Loucy (cell line): ENCODE results near the gene NHLH1.

Experiments used
- EZH2phosphoT487 ChIP-seq: fragments of 200-600 bp; IDR thresholded peaks from 2 replicates; pipeline ENCODE4 v1.6.1; 2018; ENCODE audit warnings: antibody characterized with exemption, mild to moderate bottlenecking, moderate library complexity, borderline replicate concordance
- TF ChIP-seq, protein P1 (sequence below): fragments of 200-600 bp; sonication (generic); conservative IDR thresholded peaks from 2 replicates; pipeline ENCODE4 v1.5.1; 2014; ENCODE audit warnings: mild to moderate bottlenecking, antibody characterized with exemption, low read length

DNA sequence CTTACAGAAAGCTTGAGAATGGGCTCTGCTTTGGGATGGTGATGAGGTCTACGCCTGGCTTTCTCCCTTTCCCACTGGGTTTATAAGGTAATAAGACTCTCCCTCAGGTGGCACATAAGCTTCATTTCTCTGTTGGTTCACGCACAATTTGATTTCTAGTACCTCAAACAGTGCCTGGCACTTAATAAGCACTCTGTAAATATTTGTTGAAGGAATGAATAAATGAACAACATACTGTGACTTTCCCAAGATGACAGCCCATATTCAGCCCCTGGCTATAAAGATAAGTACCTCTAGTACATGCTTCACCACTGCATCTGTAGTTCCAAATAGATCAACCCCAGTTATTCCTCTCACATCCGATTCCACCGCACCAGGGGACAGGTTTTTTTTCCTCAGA lies 41.6 kb upstream of the NHLH1 start:
- TF ChIP-seq, protein P1, sequence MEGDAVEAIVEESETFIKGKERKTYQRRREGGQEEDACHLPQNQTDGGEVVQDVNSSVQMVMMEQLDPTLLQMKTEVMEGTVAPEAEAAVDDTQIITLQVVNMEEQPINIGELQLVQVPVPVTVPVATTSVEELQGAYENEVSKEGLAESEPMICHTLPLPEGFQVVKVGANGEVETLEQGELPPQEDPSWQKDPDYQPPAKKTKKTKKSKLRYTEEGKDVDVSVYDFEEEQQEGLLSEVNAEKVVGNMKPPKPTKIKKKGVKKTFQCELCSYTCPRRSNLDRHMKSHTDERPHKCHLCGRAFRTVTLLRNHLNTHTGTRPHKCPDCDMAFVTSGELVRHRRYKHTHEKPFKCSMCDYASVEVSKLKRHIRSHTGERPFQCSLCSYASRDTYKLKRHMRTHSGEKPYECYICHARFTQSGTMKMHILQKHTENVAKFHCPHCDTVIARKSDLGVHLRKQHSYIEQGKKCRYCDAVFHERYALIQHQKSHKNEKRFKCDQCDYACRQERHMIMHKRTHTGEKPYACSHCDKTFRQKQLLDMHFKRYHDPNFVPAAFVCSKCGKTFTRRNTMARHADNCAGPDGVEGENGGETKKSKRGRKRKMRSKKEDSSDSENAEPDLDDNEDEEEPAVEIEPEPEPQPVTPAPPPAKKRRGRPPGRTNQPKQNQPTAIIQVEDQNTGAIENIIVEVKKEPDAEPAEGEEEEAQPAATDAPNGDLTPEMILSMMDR = no peak
- TF ChIP-seq EZH2phosphoT487 = no peak
